ENCODE data around the gene WNT7B.

GRCh38 chr22:45991098-45991497 is 14.1 kb upstream of the WNT7B start:
- TF ChIP-seq POLR2A (IDR thresholded peaks at IDR 0.05; ENCODE audit: low read length) = no peak
- TF ChIP-seq GATA1 (IDR thresholded peaks at IDR 0.05; ENCODE audit: low read depth, low read length) = no peak
